HepG2 (cell line): ENCODE results near the gene TMEM218. TPM values are rescaled to one million over a fixed set of nuclear protein-coding genes. Genes with fewer than 3 reads are reported as not detected.

Source experiments
- GABPA ChIP-seq, 2 experiments: IDR thresholded peaks; 2 replicates each; pipeline ENCODE4 v1.6.1; 2011 to 2016; ENCODE audit warnings: low read depth in 2 of 2, low read length in 1 of 2, missing biosample characterization in 1 of 2, missing genetic modification characterization in 1 of 2
- REXO4 ChIP-seq: sonication (generic); formaldehyde crosslinking; IDR thresholded peaks from 2 replicates; pipeline ENCODE4 v1.8.0; 2022; ENCODE audit warnings: missing genetic modification reagents, mild to moderate bottlenecking, borderline replicate concordance
- SMC3 ChIP-seq: IDR thresholded peaks from 2 replicates; pipeline ENCODE4 v1.6.1; 2011; ENCODE audit warnings: low read length, improper control_type of control experiment
- SRSF1 ChIP-seq: fragments of 200-400 bp; formaldehyde crosslinking; optimal IDR thresholded peaks from 2 replicates; pipeline ENCODE3; 2017; ENCODE audit warnings: mild to moderate bottlenecking, low read depth, low read length, moderate library complexity
- ZBTB1 ChIP-seq: sonication (generic); formaldehyde crosslinking; IDR thresholded peaks from 2 replicates; pipeline ENCODE4 v1.4.0; 2020; ENCODE audit warnings: missing genetic modification reagents, borderline replicate concordance
- ZFP1 ChIP-seq: IDR thresholded peaks from 2 replicates; pipeline ENCODE4 v1.6.1; 2016
- polyA plus RNA-seq, 8 experiments: library from polyadenylated mRNA; depleted of rRNA in 3 of 8; stranded (reverse) in 7 of 8; unstranded in 1 of 8; fragments of >200 nt; fragmentation: Illumina TruSeq in 4 of 8; extraction: Trizol in 4 of 8; gene quantifications; 2 replicates each; pipeline versions ENCODE4 v1.2.1 to v1.2.3, GENCODE V29; 2011 to 2016; ENCODE audit warnings: low read depth in 4 of 8, missing spikeins in 1 of 8, mixed read lengths in 1 of 8; ENCODE audit not compliant: insufficient read depth in 1 of 8
- total RNA-seq, 5 experiments: library from RNA; depleted of rRNA; stranded (reverse); fragments of >200 nt; fragmentation: Illumina TruSeq; extraction: Trizol; gene quantifications; 2 replicates each; pipeline ENCODE4 v1.2.3, GENCODE V29; 2016; ENCODE audit warnings: low read depth in 1 of 5
- TF ChIP-seq, protein P1 (sequence below), 2 experiments: sonication (generic) in 1 of 2; formaldehyde crosslinking in 1 of 2; IDR thresholded peaks; 2 replicates each; pipeline versions ENCODE4 v1.5.1 to v1.6.1; 2011 to 2020; ENCODE audit warnings: borderline replicate concordance in 1 of 2, low read depth in 1 of 2, low read length in 1 of 2, mild to moderate bottlenecking in 1 of 2, missing genetic modification reagents in 1 of 2, moderate library complexity in 1 of 2
- TF ChIP-seq, protein P2 (sequence below): sonication (generic); formaldehyde crosslinking; IDR thresholded peaks from 2 replicates; pipeline ENCODE4 v1.5.1; 2020; ENCODE audit warnings: missing genetic modification reagents, mild to moderate bottlenecking, borderline replicate concordance

The TMEM218 gene
- total and polyA plus RNA-seq, 2 of the 13 experiments (the other 11 are each of a cell fraction or from before 2014, with no cell fraction given) = 11.8 to 14.0 TPM

DNA sequence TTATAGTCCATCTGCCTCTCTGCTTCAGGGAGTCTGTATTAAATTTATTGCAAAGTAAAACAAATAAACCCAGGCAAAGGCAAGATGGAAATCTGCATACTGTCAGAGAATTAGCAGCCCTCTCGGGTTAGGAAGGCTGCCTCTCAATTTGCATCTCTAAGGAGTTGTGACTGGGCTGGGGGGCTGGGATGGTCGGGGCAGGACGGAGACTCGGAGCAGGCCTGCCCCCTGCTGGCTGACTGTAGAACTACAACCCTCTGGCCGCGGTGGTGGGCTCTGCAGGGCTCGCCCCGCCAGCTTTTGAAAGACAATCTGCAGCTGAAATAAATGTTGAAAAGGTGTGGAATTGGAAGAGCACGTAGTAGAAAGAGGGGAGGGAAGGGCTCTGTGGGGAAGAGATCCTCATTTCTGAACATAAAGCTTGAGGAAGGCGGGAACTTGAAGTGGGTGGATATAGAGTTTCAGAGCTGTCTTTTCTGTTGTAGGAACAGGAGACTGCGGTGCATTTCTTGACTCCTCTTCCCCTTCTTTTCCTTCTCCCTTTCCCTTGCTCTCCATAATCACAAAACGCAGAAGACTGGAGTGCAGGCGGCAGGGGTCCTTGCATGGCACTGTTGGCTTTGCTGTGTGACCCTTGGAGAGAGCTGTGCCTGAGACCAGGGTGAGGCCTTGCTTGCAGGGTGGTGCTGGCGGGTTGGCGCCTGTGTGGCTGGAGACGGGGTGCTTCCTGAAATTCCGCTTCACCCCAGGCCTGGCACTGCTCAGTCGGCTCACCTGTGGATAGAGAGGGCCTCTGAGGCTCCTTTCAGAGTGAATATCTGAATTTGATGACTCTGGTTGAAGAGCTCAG lies 30.5 kb upstream of the TMEM218 start (continued):
- TF ChIP-seq, protein P1, sequence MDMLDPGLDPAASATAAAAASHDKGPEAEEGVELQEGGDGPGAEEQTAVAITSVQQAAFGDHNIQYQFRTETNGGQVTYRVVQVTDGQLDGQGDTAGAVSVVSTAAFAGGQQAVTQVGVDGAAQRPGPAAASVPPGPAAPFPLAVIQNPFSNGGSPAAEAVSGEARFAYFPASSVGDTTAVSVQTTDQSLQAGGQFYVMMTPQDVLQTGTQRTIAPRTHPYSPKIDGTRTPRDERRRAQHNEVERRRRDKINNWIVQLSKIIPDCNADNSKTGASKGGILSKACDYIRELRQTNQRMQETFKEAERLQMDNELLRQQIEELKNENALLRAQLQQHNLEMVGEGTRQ (IDR thresholded peaks at IDR 0.05; ENCODE audit: low read depth, low read length) = no peak
- TF ChIP-seq, protein P1 (CRISPR knock-in tag; IDR thresholded peaks at IDR 0.05; ENCODE audit: borderline replicate concordance) = no peak
- TF ChIP-seq, protein P2, sequence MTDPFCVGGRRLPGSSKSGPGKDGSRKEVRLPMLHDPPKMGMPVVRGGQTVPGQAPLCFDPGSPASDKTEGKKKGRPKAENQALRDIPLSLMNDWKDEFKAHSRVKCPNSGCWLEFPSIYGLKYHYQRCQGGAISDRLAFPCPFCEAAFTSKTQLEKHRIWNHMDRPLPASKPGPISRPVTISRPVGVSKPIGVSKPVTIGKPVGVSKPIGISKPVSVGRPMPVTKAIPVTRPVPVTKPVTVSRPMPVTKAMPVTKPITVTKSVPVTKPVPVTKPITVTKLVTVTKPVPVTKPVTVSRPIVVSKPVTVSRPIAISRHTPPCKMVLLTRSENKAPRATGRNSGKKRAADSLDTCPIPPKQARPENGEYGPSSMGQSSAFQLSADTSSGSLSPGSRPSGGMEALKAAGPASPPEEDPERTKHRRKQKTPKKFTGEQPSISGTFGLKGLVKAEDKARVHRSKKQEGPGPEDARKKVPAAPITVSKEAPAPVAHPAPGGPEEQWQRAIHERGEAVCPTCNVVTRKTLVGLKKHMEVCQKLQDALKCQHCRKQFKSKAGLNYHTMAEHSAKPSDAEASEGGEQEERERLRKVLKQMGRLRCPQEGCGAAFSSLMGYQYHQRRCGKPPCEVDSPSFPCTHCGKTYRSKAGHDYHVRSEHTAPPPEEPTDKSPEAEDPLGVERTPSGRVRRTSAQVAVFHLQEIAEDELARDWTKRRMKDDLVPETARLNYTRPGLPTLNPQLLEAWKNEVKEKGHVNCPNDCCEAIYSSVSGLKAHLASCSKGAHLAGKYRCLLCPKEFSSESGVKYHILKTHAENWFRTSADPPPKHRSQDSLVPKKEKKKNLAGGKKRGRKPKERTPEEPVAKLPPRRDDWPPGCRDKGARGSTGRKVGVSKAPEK = 0 out of 2 replicates have a peak, but pooled peaks have one; percentile 35
- TF ChIP-seq SRSF1 (no peak), GABPA (IDR thresholded peaks at IDR 0.05; ENCODE audit: low read depth, low read length) (no peak), GABPA (CRISPR knock-in tag; IDR thresholded peaks at IDR 0.05; ENCODE audit: low read depth) (no peak), SMC3 (peak; percentile 14; the same call in 1 of the 2 replicates), ZFP1 (CRISPR knock-in tag) (no peak), REXO4 (CRISPR knock-in tag) (no peak), ZBTB1 (CRISPR knock-in tag) (no peak)
